Measurements from ENCODE around the gene PAGE4. TPM values are rescaled to one million over a fixed set of nuclear protein-coding genes. Genes with fewer than 3 reads are reported as not detected.
A peak's percentile ranks its signal among the peaks of the same experiment; 100 is the strongest.

The PAGE4 gene
- total and polyA plus RNA-seq, 2 of the 13 experiments (the other 11 are each of a cell fraction or from before 2014, with no cell fraction given), result 1.1 TPM; not detected in 1

GRCh38 chrX:49842621-49843020 is 13.5 kb downstream of the PAGE4 start (continued):
- TF ChIP-seq, protein P1, sequence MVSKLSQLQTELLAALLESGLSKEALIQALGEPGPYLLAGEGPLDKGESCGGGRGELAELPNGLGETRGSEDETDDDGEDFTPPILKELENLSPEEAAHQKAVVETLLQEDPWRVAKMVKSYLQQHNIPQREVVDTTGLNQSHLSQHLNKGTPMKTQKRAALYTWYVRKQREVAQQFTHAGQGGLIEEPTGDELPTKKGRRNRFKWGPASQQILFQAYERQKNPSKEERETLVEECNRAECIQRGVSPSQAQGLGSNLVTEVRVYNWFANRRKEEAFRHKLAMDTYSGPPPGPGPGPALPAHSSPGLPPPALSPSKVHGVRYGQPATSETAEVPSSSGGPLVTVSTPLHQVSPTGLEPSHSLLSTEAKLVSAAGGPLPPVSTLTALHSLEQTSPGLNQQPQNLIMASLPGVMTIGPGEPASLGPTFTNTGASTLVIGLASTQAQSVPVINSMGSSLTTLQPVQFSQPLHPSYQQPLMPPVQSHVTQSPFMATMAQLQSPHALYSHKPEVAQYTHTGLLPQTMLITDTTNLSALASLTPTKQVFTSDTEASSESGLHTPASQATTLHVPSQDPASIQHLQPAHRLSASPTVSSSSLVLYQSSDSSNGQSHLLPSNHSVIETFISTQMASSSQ (IDR thresholded peaks at IDR 0.05; ENCODE audit: low read depth), result peak; percentile 95
- TF ChIP-seq, protein P1 (CRISPR knock-in tag; IDR thresholded peaks at IDR 0.05; ENCODE audit: borderline replicate concordance), result peak; percentile 95
- no peak for TF ChIP-seq ATF1 (CRISPR knock-in tag; IDR thresholded peaks at IDR 0.05)
- no peak for TF ChIP-seq MXD3 (CRISPR knock-in tag; IDR thresholded peaks at IDR 0.05)
- no peak for TF ChIP-seq YY1 (IDR thresholded peaks at IDR 0.05; ENCODE audit: insufficient read depth, insufficient replicate concordance, low read depth, low read length)
- TF ChIP-seq ZMAT5 (CRISPR knock-in tag; IDR thresholded peaks at IDR 0.05; ENCODE audit: borderline replicate concordance, low read depth), result no peak
- TF ChIP-seq ZBTB40 (IDR thresholded peaks at IDR 0.05), result peak; percentile 70
- peak; percentile 97 for TF ChIP-seq ZBTB40 (CRISPR knock-in tag; IDR thresholded peaks at IDR 0.05)
- TF ChIP-seq SIX1 (CRISPR knock-in tag; IDR thresholded peaks at IDR 0.05; ENCODE audit: borderline replicate concordance), result peak; percentile 26; the same call in 1 of the 2 replicates
- TF ChIP-seq, protein P2, sequence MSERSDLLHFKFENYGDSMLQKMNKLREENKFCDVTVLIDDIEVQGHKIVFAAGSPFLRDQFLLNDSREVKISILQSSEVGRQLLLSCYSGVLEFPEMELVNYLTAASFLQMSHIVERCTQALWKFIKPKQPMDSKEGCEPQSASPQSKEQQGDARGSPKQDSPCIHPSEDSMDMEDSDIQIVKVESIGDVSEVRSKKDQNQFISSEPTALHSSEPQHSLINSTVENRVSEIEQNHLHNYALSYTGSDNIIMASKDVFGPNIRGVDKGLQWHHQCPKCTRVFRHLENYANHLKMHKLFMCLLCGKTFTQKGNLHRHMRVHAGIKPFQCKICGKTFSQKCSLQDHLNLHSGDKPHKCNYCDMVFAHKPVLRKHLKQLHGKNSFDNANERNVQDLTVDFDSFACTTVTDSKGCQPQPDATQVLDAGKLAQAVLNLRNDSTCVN (CRISPR knock-in tag; IDR thresholded peaks at IDR 0.05; ENCODE audit: borderline replicate concordance), result no peak
- no peak for TF ChIP-seq ZNF883 (CRISPR knock-in tag; IDR thresholded peaks at IDR 0.05; ENCODE audit: not compliant biosample characterization)
